HL-60/S4 treated with phorbol 12-myristate 13-acetate at 8.2 ng/mL for 4 days and 3 days (cell line): ENCODE measurements around the gene GLMN.

Experiments
- in situ Hi-C: fragments of 300-500 bp; cut with MboI; formaldehyde crosslinking; loops from 2 replicates; pipeline ENCODE4 v1.15.0; 2022; ENCODE audit warnings: low sequenced_read_pairs

The GLMN gene

GRCh38 chr1:92210701-92211100, 88.1 kb downstream of the GLMN start:
- in situ Hi-C loops: no loop called here

- in situ Hi-C loops: no loop called here
Measured at GRCh38 chr1:92203105-92203504, 95.7 kb downstream of the GLMN start.

- in situ Hi-C loops: no loop called here
Measured at GRCh38 chr1:92201973-92202372, 96.8 kb downstream of the GLMN start.
